Measurements from ENCODE around the gene ATP11A.

Gene ATP11A

GRCh38 chr13:112818040-112818697 is 128.3 kb downstream of the ATP11A start:
- Histone ChIP-seq H3K79me1 (replicated peaks; ENCODE audit: low read length, poor library complexity, severe bottlenecking) (no peaks in the 10 kb centered on the region), H2AK5ac (ENCODE audit: low read length, severe bottlenecking) (no peak overlapping the region), H2BK12ac (ENCODE audit: low read length in 2 of 2) (no peak overlapping the region), H3K4me2 (ENCODE audit: low read length, poor library complexity, severe bottlenecking) (no peak overlapping the region), H3K9ac (ENCODE audit: low read length) (no peak overlapping the region), H2BK5ac (ENCODE audit: low read depth, low read length, poor library complexity, severe bottlenecking) (no peak overlapping the region), H3K27ac (ENCODE audit: low read length, poor library complexity, severe bottlenecking) (no peak overlapping the region), H2BK120ac (ENCODE audit: low read depth, low read length) (no peak overlapping the region), H2BK15ac (ENCODE audit: low read depth, poor library complexity, severe bottlenecking) (no peak overlapping the region), H4K8ac (ENCODE audit: low read length) (no peak overlapping the region), H3K36me3 (ENCODE audit: control insufficient read depth in 1 of 2, insufficient read depth in 2 of 2, low read depth in 1 of 2, low read length in 2 of 2) (peaks cover 50 to 53% of the 10 kb centered on the region in 2 experiments), H3K27me3 (ENCODE audit: control insufficient read depth in 1 of 2, insufficient read depth in 1 of 2, low read length in 2 of 2) (no peaks in the 10 kb centered on the region), H3K14ac (ENCODE audit: low read length in 2 of 2) (peak overlapping the region in 1 of 2 experiments; percentile 58), H3K9me3 (ENCODE audit: control insufficient read depth, low read length) (peaks cover 3% of the 10 kb centered on the region), H2AFZ (ENCODE audit: low read depth, low read length) (no peak overlapping the region), H3K18ac (ENCODE audit: low read depth in 1 of 2, low read length in 2 of 2) (no peak overlapping the region), H3K4me1 (ENCODE audit: control insufficient read depth, insufficient read depth, low read depth, low read length) (no peaks in the 10 kb centered on the region), H3K23ac (ENCODE audit: low read length in 2 of 2) (no peak overlapping the region), H3K4ac (ENCODE audit: low read depth in 1 of 2, low read length in 2 of 2) (no peak overlapping the region), H4K91ac (ENCODE audit: low read length) (no peak overlapping the region), H3K4me3 (ENCODE audit: insufficient read depth in 1 of 2, low read depth in 1 of 2, low read length in 2 of 2) (no peak overlapping the region)
- DNase-seq, result no peak
- WGBS, result 97% methylated on average over 36 of the region's 38 CpGs

DNA sequence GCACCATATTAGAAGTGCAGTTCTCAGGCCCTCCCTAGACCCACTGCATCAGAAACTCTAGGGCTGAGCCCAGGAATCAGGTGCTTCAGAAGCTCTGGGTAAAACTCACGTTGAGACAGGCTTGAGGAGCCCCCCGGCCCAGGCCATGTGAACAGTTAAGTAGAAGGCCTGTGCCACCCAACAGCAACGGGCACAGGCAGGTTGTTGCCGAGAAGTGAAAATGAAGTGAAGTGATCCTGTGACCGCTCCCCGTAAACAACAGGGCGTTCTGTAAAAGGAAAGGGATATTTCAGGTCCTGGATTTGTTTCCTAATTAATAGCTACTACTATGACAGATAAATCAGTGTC is 128.8 kb downstream of the ATP11A start:
- Histone ChIP-seq H2BK15ac (ENCODE audit: low read depth, poor library complexity, severe bottlenecking) (no peak overlapping the region), H3K27ac (ENCODE audit: low read length, poor library complexity, severe bottlenecking) (no peak overlapping the region), H3K9ac (ENCODE audit: low read length) (no peak overlapping the region), H2AK5ac (ENCODE audit: low read length, severe bottlenecking) (no peak overlapping the region), H2BK5ac (ENCODE audit: low read depth, low read length, poor library complexity, severe bottlenecking) (no peak overlapping the region), H3K4ac (ENCODE audit: low read depth in 1 of 2, low read length in 2 of 2) (no peak overlapping the region), H3K4me3 (ENCODE audit: insufficient read depth in 1 of 2, low read depth in 1 of 2, low read length in 2 of 2) (no peak overlapping the region), H2BK120ac (ENCODE audit: low read depth, low read length) (no peak overlapping the region), H3K4me1 (ENCODE audit: control insufficient read depth, insufficient read depth, low read depth, low read length) (no peaks in the 10 kb centered on the region), H3K79me1 (replicated peaks; ENCODE audit: low read length, poor library complexity, severe bottlenecking) (no peaks in the 10 kb centered on the region), H3K36me3 (ENCODE audit: control insufficient read depth in 1 of 2, insufficient read depth in 2 of 2, low read depth in 1 of 2, low read length in 2 of 2) (peaks cover 50 to 58% of the 10 kb centered on the region in 2 experiments), H4K91ac (ENCODE audit: low read length) (no peak overlapping the region), H3K4me2 (ENCODE audit: low read length, poor library complexity, severe bottlenecking) (no peak overlapping the region), H2BK12ac (ENCODE audit: low read length in 2 of 2) (no peak overlapping the region), H3K14ac (ENCODE audit: low read length in 2 of 2) (no peak overlapping the region), H3K27me3 (ENCODE audit: control insufficient read depth in 1 of 2, insufficient read depth in 1 of 2, low read length in 2 of 2) (no peaks in the 10 kb centered on the region), H2AFZ (ENCODE audit: low read depth, low read length) (no peak overlapping the region), H3K9me3 (ENCODE audit: control insufficient read depth, low read length) (peaks cover under 1% of the 10 kb centered on the region), H3K23ac (ENCODE audit: low read length in 2 of 2) (no peak overlapping the region), H3K18ac (ENCODE audit: low read depth in 1 of 2, low read length in 2 of 2) (no peak overlapping the region), H4K8ac (ENCODE audit: low read length) (no peak overlapping the region)
- DNase-seq, result no peak
- WGBS, result 97% methylated on average over 4 of the region's 7 CpGs

DNA sequence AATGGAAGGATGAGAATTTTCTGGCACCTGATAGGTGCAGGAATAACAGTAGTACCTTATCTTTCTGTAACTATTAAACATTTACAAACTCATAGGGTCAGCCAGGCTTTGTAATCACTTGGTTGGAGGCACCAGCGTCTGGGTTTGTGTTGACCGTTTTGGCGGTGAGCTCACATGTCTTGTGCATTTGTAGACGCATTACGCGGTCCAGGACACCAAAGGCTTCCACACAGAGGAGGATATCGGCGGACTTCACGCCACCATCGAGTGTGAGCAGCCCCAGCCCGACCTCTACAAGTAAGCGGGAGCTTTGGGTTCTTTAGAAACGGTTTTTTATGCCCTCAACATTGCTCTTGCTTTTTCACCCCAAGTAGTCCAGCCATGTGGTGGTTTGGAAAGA is 129.3 kb downstream of the ATP11A start:
- Histone ChIP-seq H3K4me3 (ENCODE audit: insufficient read depth in 1 of 2, low read depth in 1 of 2, low read length in 2 of 2) (no peak overlapping the region), H3K4me2 (ENCODE audit: low read length, poor library complexity, severe bottlenecking) (no peak overlapping the region), H4K8ac (ENCODE audit: low read length) (no peak overlapping the region), H3K27ac (ENCODE audit: low read length, poor library complexity, severe bottlenecking) (no peak overlapping the region), H2BK120ac (ENCODE audit: low read depth, low read length) (no peak overlapping the region), H3K18ac (ENCODE audit: low read depth in 1 of 2, low read length in 2 of 2) (no peak overlapping the region), H3K9me3 (ENCODE audit: control insufficient read depth, low read length) (no peaks in the 10 kb centered on the region), H2AK5ac (ENCODE audit: low read length, severe bottlenecking) (no peak overlapping the region), H3K27me3 (ENCODE audit: control insufficient read depth in 1 of 2, insufficient read depth in 1 of 2, low read length in 2 of 2) (no peaks in the 10 kb centered on the region), H2AFZ (ENCODE audit: low read depth, low read length) (no peak overlapping the region), H3K4ac (ENCODE audit: low read depth in 1 of 2, low read length in 2 of 2) (no peak overlapping the region), H3K14ac (ENCODE audit: low read length in 2 of 2) (no peak overlapping the region), H3K36me3 (ENCODE audit: control insufficient read depth in 1 of 2, insufficient read depth in 2 of 2, low read depth in 1 of 2, low read length in 2 of 2) (peaks cover 50 to 62% of the 10 kb centered on the region in 2 experiments), H2BK12ac (ENCODE audit: low read length in 2 of 2) (no peak overlapping the region), H4K91ac (ENCODE audit: low read length) (no peak overlapping the region), H3K4me1 (ENCODE audit: control insufficient read depth, insufficient read depth, low read depth, low read length) (no peaks in the 10 kb centered on the region), H2BK15ac (ENCODE audit: low read depth, poor library complexity, severe bottlenecking) (no peak overlapping the region), H3K9ac (ENCODE audit: low read length) (no peak overlapping the region), H2BK5ac (ENCODE audit: low read depth, low read length, poor library complexity, severe bottlenecking) (no peak overlapping the region), H3K23ac (ENCODE audit: low read length in 2 of 2) (no peak overlapping the region), H3K79me1 (replicated peaks; ENCODE audit: low read length, poor library complexity, severe bottlenecking) (no peaks in the 10 kb centered on the region)
- WGBS, result 96% methylated on average over 13 of the region's 13 CpGs
- DNase-seq, result no peak

- Histone ChIP-seq H4K8ac (ENCODE audit: low read length) (no peak overlapping the region), H3K9ac (ENCODE audit: low read length) (no peak overlapping the region), H2BK15ac (ENCODE audit: low read depth, poor library complexity, severe bottlenecking) (no peak overlapping the region), H3K23ac (ENCODE audit: low read length in 2 of 2) (no peak overlapping the region), H2BK5ac (ENCODE audit: low read depth, low read length, poor library complexity, severe bottlenecking) (no peak overlapping the region), H3K27ac (ENCODE audit: low read length, poor library complexity, severe bottlenecking) (no peak overlapping the region), H4K91ac (ENCODE audit: low read length) (no peak overlapping the region), H2AFZ (ENCODE audit: low read depth, low read length) (no peak overlapping the region), H3K4ac (ENCODE audit: low read depth in 1 of 2, low read length in 2 of 2) (no peak overlapping the region), H3K79me1 (replicated peaks; ENCODE audit: low read length, poor library complexity, severe bottlenecking) (no peaks in the 10 kb centered on the region), H3K4me3 (ENCODE audit: insufficient read depth in 1 of 2, low read depth in 1 of 2, low read length in 2 of 2) (no peak overlapping the region), H3K18ac (ENCODE audit: low read depth in 1 of 2, low read length in 2 of 2) (no peak overlapping the region), H3K9me3 (ENCODE audit: control insufficient read depth, low read length) (no peaks in the 10 kb centered on the region), H2AK5ac (ENCODE audit: low read length, severe bottlenecking) (no peak overlapping the region), H3K4me2 (ENCODE audit: low read length, poor library complexity, severe bottlenecking) (no peak overlapping the region), H2BK12ac (ENCODE audit: low read length in 2 of 2) (no peak overlapping the region), H3K27me3 (ENCODE audit: control insufficient read depth in 1 of 2, insufficient read depth in 1 of 2, low read length in 2 of 2) (no peaks in the 10 kb centered on the region), H2BK120ac (ENCODE audit: low read depth, low read length) (no peak overlapping the region), H3K36me3 (ENCODE audit: control insufficient read depth in 1 of 2, insufficient read depth in 2 of 2, low read depth in 1 of 2, low read length in 2 of 2) (peaks cover 50 to 69% of the 10 kb centered on the region in 2 experiments), H3K14ac (ENCODE audit: low read length in 2 of 2) (peak overlapping the region in 1 of 2 experiments; percentile 55), H3K4me1 (ENCODE audit: control insufficient read depth, insufficient read depth, low read depth, low read length) (no peaks in the 10 kb centered on the region)
- no peak for DNase-seq
- WGBS, result 94% methylated on average over 29 of the region's 29 CpGs
Observed at GRCh38 chr13:112819816-112820215, 130.0 kb downstream of the ATP11A start.

Measured in mesenchymal stem cell (in vitro differentiated cells and primary cell).